HepG2 (cell line): ENCODE results near the gene ZNF221. TPM values are rescaled to one million over a fixed set of nuclear protein-coding genes. Genes with fewer than 3 reads are reported as not detected.

Experiments
- ATAC-seq: fragments of 200-7000 bp; cut with Tn5 transposase; 3 replicates; pipeline ENCODE4 v1.9.1; 2020; ENCODE audit warnings: mild to moderate bottlenecking, moderate library complexity
- BruUV-seq: library from RNA; stranded (reverse); fragments of 400-500 nt; replicated peaks from 2 replicates; lab custom pipeline; 2021; lab: Mats Ljungman, UMichigan
- CTCF ChIA-PET: fragments of 300-600 bp; formaldehyde crosslinking; extraction: SDS; loops from one replicate; lab custom pipeline; 2021; ENCODE audit warnings: low total read pairs, inconsistent platforms, low intra/inter-chr PET ratio; lab: Yijun Ruan, JAX
- POLR2A ChIA-PET: fragments of 350-600 bp; sonication (Branson Sonifier 250); formaldehyde crosslinking; loops from one replicate; lab custom pipeline; 2020; ENCODE audit warnings: antibody characterized with exemption, inconsistent platforms; lab: Yijun Ruan, JAX
- DNase-seq: peaks from one replicate; pipeline ENCODE4 v3.0.0-alpha.2; 2015; ENCODE audit warnings: low spot score
- FAIRE-seq: peaks from 3 replicates; lab custom pipeline; 2011; peaks lifted over from hg19 to GRCh38; lab: Jason Lieb, UNC
- H2AFZ ChIP-seq: one replicate; pipeline ENCODE4 v1.6.1; 2011; ENCODE audit warnings: low read length, inconsistent platforms
- H3K27ac ChIP-seq: fragments of 300-600 bp; 3 replicates; pipeline ENCODE4 v1.8.0; 2011; ENCODE audit warnings: mixed run types, mild to moderate bottlenecking, mixed read lengths, low read length, inconsistent platforms; ENCODE audit not compliant: insufficient read depth; ENCODE audit errors: extremely low read length
- H3K27me3 ChIP-seq, 2 experiments: fragments of 200-600 bp in 1 of 2; 2 replicates in 1 of 2; 3 replicates in 1 of 2; pipeline versions ENCODE4 v1.6.0 to v1.8.0; 2011; ENCODE audit warnings: low read length in 2 of 2, mild to moderate bottlenecking in 2 of 2, moderate library complexity in 2 of 2, inconsistent platforms in 1 of 2; ENCODE audit not compliant: insufficient read depth in 2 of 2, control insufficient read depth in 1 of 2
- H3K36me3 ChIP-seq, 2 experiments: fragments of 200-600 bp in 1 of 2; replicated peaks in 1 of 2; 2 replicates in 1 of 2; 3 replicates in 1 of 2; pipeline versions ENCODE4 v1.5.1 to v1.8.0; 2011; ENCODE audit warnings: low read length in 2 of 2, inconsistent platforms in 1 of 2; ENCODE audit not compliant: insufficient read depth in 2 of 2, control insufficient read depth in 1 of 2
- H3K4me1 ChIP-seq: 2 replicates; pipeline ENCODE4 v1.5.1; 2012; ENCODE audit warnings: low read length, inconsistent platforms; ENCODE audit not compliant: insufficient read depth
- H3K4me2 ChIP-seq: 2 replicates; pipeline ENCODE4 v1.6.0; 2011; ENCODE audit warnings: low read depth, low read length, inconsistent platforms
- H3K4me3 ChIP-seq, 3 experiments: fragments of 200-600 bp in 1 of 3; sonication (generic), shearing (Covaris generic) in 1 of 3; replicated peaks in 1 of 3; 2 replicates each; pipeline ENCODE4 v1.5.1; 2011 to 2016; ENCODE audit warnings: low read length in 3 of 3, inconsistent platforms in 2 of 3, low read depth in 2 of 3, mild to moderate bottlenecking in 2 of 3, control low read depth in 1 of 3, mixed read lengths in 1 of 3; ENCODE audit not compliant: insufficient read depth in 1 of 3
- H3K79me2 ChIP-seq: one replicate; pipeline ENCODE4 v1.6.1; 2011; ENCODE audit warnings: low read length, inconsistent platforms; ENCODE audit not compliant: insufficient read depth
- H3K9ac ChIP-seq: 2 replicates; pipeline ENCODE4 v1.6.0; 2011; ENCODE audit warnings: mild to moderate bottlenecking, low read depth, low read length, inconsistent platforms; ENCODE audit not compliant: insufficient read depth
- H3K9me3 ChIP-seq: 2 replicates; pipeline ENCODE4 v1.5.1; 2012; ENCODE audit warnings: mild to moderate bottlenecking, low read length
- H4K20me1 ChIP-seq: 2 replicates; pipeline ENCODE4 v1.6.0; 2011; ENCODE audit warnings: inconsistent platforms, mild to moderate bottlenecking, low read length, moderate library complexity; ENCODE audit not compliant: insufficient read depth
- AGO1 ChIP-seq: fragments of 200-400 bp; formaldehyde crosslinking; IDR thresholded peaks from 2 replicates; pipeline ENCODE4 v1.6.1; 2017; ENCODE audit warnings: mild to moderate bottlenecking, low read depth, low read length, moderate library complexity; ENCODE audit not compliant: poor library complexity, severe bottlenecking
- BORCS8-MEF2B ChIP-seq: sonication (generic); formaldehyde crosslinking; IDR thresholded peaks from 2 replicates; pipeline ENCODE4 v1.8.0; 2022; ENCODE audit warnings: mild to moderate bottlenecking, missing genetic modification reagents
- CHD2 ChIP-seq: IDR thresholded peaks from 2 replicates; pipeline ENCODE4 v1.6.1; 2011; ENCODE audit warnings: low read depth, low read length, improper control_type of control experiment
- FOXA1 ChIP-seq, 2 experiments: fragments of 450-650 bp in 1 of 2; sonication (generic) in 1 of 2; formaldehyde crosslinking in 1 of 2; IDR thresholded peaks; 2 replicates each; pipeline versions ENCODE4 v1.4.0 to v1.6.1; 2016 to 2020; ENCODE audit warnings: missing genetic modification reagents in 1 of 2
- HHEX ChIP-seq: IDR thresholded peaks from 2 replicates; pipeline ENCODE4 v1.6.1; 2016; ENCODE audit warnings: control low read depth
- LBX2 ChIP-seq: sonication (generic); formaldehyde crosslinking; IDR thresholded peaks from 2 replicates; pipeline ENCODE4 v1.5.0; 2020; ENCODE audit warnings: missing genetic modification reagents, mild to moderate bottlenecking, borderline replicate concordance
- MIXL1 ChIP-seq: IDR thresholded peaks from 2 replicates; pipeline ENCODE4 v1.6.1; 2016
- NR2F1 ChIP-seq, 2 experiments: fragments of 450-650 bp in 1 of 2; formaldehyde crosslinking in 1 of 2; IDR thresholded peaks; 2 replicates each; pipeline versions ENCODE4 v1.5.0 to v1.6.1; 2016 to 2020; ENCODE audit warnings: mild to moderate bottlenecking in 1 of 2, missing compliant biosample characterization in 1 of 2, missing genetic modification reagents in 1 of 2, moderate library complexity in 1 of 2
- NR3C1 ChIP-seq: sonication (generic); formaldehyde crosslinking; IDR thresholded peaks from 2 replicates; pipeline ENCODE4 v1.4.0; 2020; ENCODE audit warnings: missing genetic modification reagents
- REPIN1 ChIP-seq: sonication (generic); formaldehyde crosslinking; IDR thresholded peaks from 2 replicates; pipeline ENCODE4 v1.8.0; 2022; ENCODE audit warnings: missing genetic modification reagents, low read depth, mild to moderate bottlenecking, borderline replicate concordance
- RFX5 ChIP-seq: IDR thresholded peaks from 2 replicates; pipeline ENCODE4 v1.6.1; 2011; ENCODE audit warnings: low read depth, low read length, improper control_type of control experiment
- SMYD3 ChIP-seq: sonication (generic); formaldehyde crosslinking; IDR thresholded peaks from 2 replicates; pipeline ENCODE4 v1.8.1; 2023; ENCODE audit warnings: mild to moderate bottlenecking, missing genetic modification reagents
- SP2 ChIP-seq: sonication (generic); formaldehyde crosslinking; IDR thresholded peaks from 2 replicates; pipeline ENCODE4 v1.5.1; 2020; ENCODE audit warnings: mild to moderate bottlenecking, missing genetic modification reagents
- THYN1 ChIP-seq: sonication (generic); formaldehyde crosslinking; IDR thresholded peaks from 2 replicates; pipeline ENCODE4 v1.8.1; 2023; ENCODE audit warnings: low read depth, mild to moderate bottlenecking, moderate library complexity, missing genetic modification reagents, borderline replicate concordance
- ZBTB1 ChIP-seq: sonication (generic); formaldehyde crosslinking; IDR thresholded peaks from 2 replicates; pipeline ENCODE4 v1.4.0; 2020; ENCODE audit warnings: missing genetic modification reagents, borderline replicate concordance
- ZNF24 ChIP-seq: fragments of 450-650 bp; IDR thresholded peaks from 2 replicates; pipeline ENCODE4 v1.6.1; 2017; ENCODE audit warnings: antibody characterized with exemption, mild to moderate bottlenecking
- ZNF354B ChIP-seq: sonication (generic); formaldehyde crosslinking; IDR thresholded peaks from 2 replicates; pipeline ENCODE4 v1.8.0; 2022; ENCODE audit warnings: mild to moderate bottlenecking, missing genetic modification reagents
- ZNF598 ChIP-seq: sonication (generic); formaldehyde crosslinking; IDR thresholded peaks from 2 replicates; pipeline ENCODE4 v1.5.1; 2020; ENCODE audit warnings: mild to moderate bottlenecking, missing genetic modification reagents, borderline replicate concordance
- ZNF83 ChIP-seq: sonication (generic); formaldehyde crosslinking; IDR thresholded peaks from 2 replicates; pipeline ENCODE4 v1.4.0; 2020; ENCODE audit warnings: missing genetic modification reagents, mild to moderate bottlenecking, borderline replicate concordance
- ZXDC ChIP-seq: sonication (generic); formaldehyde crosslinking; IDR thresholded peaks from 2 replicates; pipeline ENCODE4 v1.5.0; 2020; ENCODE audit warnings: mild to moderate bottlenecking, missing genetic modification reagents
- WGBS: methylation state at CpG from one replicate; pipeline ENCODE4 v1.1.6; 2017; ENCODE audit warnings: low lambda C conversion rate; 5-methylcytosine and 5-hydroxymethylcytosine counted together
- in situ Hi-C: cut with HindIII; loops from 2 replicates; pipeline ENCODE4 v1.10.0; 2017; ENCODE audit warnings: low pct_unique_long_range_greater_than_20kb; ENCODE audit not compliant: extremely low pct_ligation_motif_present
- intact Hi-C: fragments of 100-400 bp; cut with micrococcal nuclease; formaldehyde crosslinking; loops from one replicate; pipeline ENCODE4 v1.10.0; 2022; ENCODE audit not compliant: unreplicated experiment
- polyA plus RNA-seq, 8 experiments: library from polyadenylated mRNA; depleted of rRNA in 3 of 8; stranded (reverse) in 7 of 8; unstranded in 1 of 8; fragments of >200 nt; fragmentation: Illumina TruSeq in 4 of 8; extraction: Trizol in 4 of 8; gene quantifications; 2 replicates each; pipeline versions ENCODE4 v1.2.1 to v1.2.3, GENCODE V29; 2011 to 2016; ENCODE audit warnings: low read depth in 4 of 8, missing spikeins in 1 of 8, mixed read lengths in 1 of 8; ENCODE audit not compliant: insufficient read depth in 1 of 8
- total RNA-seq, 5 experiments: library from RNA; depleted of rRNA; stranded (reverse); fragments of >200 nt; fragmentation: Illumina TruSeq; extraction: Trizol; gene quantifications; 2 replicates each; pipeline ENCODE4 v1.2.3, GENCODE V29; 2016; ENCODE audit warnings: low read depth in 1 of 5
- TF ChIP-seq, protein P1 (sequence below): sonication (generic); formaldehyde crosslinking; IDR thresholded peaks from 2 replicates; pipeline ENCODE4 v1.4.0; 2020; ENCODE audit warnings: missing genetic modification reagents

Gene ZNF221
- total and polyA plus RNA-seq, 2 of the 13 experiments (the other 11 are each of a cell fraction or from before 2014, with no cell fraction given): 0.48 to 3.4 TPM

DNA sequence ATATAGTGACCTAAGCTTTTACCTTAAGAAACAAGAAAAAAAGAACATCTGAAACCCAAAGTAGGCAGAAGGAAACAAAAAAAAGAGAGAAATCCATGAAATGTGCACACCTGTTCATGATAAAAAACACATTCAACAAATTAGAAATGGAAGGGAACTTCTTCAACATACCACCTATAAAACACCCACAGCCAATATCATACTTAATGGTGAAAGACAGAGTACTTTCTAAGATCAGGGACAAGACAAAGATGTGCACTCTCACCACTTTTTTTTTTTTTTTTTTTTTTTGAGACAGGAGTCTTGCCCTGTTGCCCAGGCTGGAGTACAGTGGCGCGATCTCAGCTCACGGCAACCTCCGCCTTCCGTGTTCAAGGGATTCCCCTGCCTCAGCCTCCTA lies 45.1 kb upstream of the ZNF221 start (continued):
- TF ChIP-seq AGO1: no peak
- TF ChIP-seq RFX5: no peak
- TF ChIP-seq ZBTB1 (CRISPR knock-in tag): no peak

- ChIA-PET CTCF (no interaction called here), POLR2A (no interaction called here)
- peaks cover 73% of the 10 kb centered on the region for H3K9me3 ChIP-seq
- 59% methylated on average over 2 of the region's 2 CpGs for WGBS
- H3K4me3 ChIP-seq: no peak overlapping the region
- ATAC-seq (no peak), DNase-seq (no peak), FAIRE-seq (no peak)
- H3K36me3 ChIP-seq: no peaks in the 10 kb centered on the region
- no peak overlapping the region for H2AFZ ChIP-seq
- H3K79me2 ChIP-seq: no peaks in the 10 kb centered on the region
- H3K9ac ChIP-seq: no peak overlapping the region
- no TSS peak for BruUV-seq
- no peak overlapping the region for H3K27ac ChIP-seq
- H3K4me2 ChIP-seq: no peak overlapping the region
- H3K4me1 ChIP-seq: no peaks in the 10 kb centered on the region; the same call in 1 of the 2 replicates
- H4K20me1 ChIP-seq: no peaks in the 10 kb centered on the region
- in situ Hi-C loops: no loop called here
- no peaks in the 10 kb centered on the region for H3K27me3 ChIP-seq
- intact Hi-C loops: no loop called here
- TF ChIP-seq LBX2 (CRISPR knock-in tag) (no peak), MIXL1 (CRISPR knock-in tag) (no peak), SMYD3 (CRISPR knock-in tag) (no peak), ZNF24 (no peak), BORCS8-MEF2B (CRISPR knock-in tag) (no peak), NR3C1 (CRISPR knock-in tag) (no peak), FOXA1 (IDR thresholded peaks at IDR 0.05) (no peak), FOXA1 (CRISPR knock-in tag; IDR thresholded peaks at IDR 0.05) (no peak), NR2F1 (CRISPR knock-in tag; IDR thresholded peaks at IDR 0.05) (no peak), REPIN1 (CRISPR knock-in tag) (no peak), ZXDC (CRISPR knock-in tag) (no peak), ZNF598 (CRISPR knock-in tag) (no peak), SP2 (CRISPR knock-in tag) (no peak), THYN1 (CRISPR knock-in tag) (no peak), HHEX (CRISPR knock-in tag) (no peak), CHD2 (no peak), ZNF83 (CRISPR knock-in tag) (no peak), ZNF354B (no peak)
- TF ChIP-seq, protein P1, sequence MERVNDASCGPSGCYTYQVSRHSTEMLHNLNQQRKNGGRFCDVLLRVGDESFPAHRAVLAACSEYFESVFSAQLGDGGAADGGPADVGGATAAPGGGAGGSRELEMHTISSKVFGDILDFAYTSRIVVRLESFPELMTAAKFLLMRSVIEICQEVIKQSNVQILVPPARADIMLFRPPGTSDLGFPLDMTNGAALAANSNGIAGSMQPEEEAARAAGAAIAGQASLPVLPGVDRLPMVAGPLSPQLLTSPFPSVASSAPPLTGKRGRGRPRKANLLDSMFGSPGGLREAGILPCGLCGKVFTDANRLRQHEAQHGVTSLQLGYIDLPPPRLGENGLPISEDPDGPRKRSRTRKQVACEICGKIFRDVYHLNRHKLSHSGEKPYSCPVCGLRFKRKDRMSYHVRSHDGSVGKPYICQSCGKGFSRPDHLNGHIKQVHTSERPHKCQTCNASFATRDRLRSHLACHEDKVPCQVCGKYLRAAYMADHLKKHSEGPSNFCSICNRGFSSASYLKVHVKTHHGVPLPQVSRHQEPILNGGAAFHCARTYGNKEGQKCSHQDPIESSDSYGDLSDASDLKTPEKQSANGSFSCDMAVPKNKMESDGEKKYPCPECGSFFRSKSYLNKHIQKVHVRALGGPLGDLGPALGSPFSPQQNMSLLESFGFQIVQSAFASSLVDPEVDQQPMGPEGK (CRISPR knock-in tag): no peak
Observed at GRCh38 chr19:43906774-43907173, 44.3 kb upstream of the ZNF221 start.
